ENCODE results near the gene CST3. TPM values are rescaled to one million over a fixed set of nuclear protein-coding genes. Genes with fewer than 3 reads are reported as not detected.

CST3 gene
- total and polyA plus RNA-seq, 10 of the 15 experiments (the other 5 are each of a cell fraction or from before 2014, with no cell fraction given): 11.8 to 127 (median 57.8) TPM

GRCh38 chr20:23604306-23604705 is 33.4 kb downstream of the CST3 start:
- H3K27ac ChIP-seq (ENCODE audit: control insufficient read depth, insufficient read depth): no peak overlapping the region
- intact Hi-C loops (cut with micrococcal nuclease; ENCODE audit: unreplicated experiment): loop anchor here (10.0 kb wide), 1 partner anchor 910 kb away; no protein-coding TSS in a partner anchor
- POLR2A ChIA-PET: no interaction called here
- no peak overlapping the region for H2AFZ ChIP-seq (ENCODE audit: control insufficient read depth, low read depth, low read length)
- H3K9me3 ChIP-seq (replicated peaks; ENCODE audit: control insufficient read depth, insufficient read depth, low read length): no peaks in the 10 kb centered on the region
- H3K36me3 ChIP-seq (ENCODE audit: control insufficient read depth in 2 of 2, insufficient read depth in 2 of 2, low read length in 1 of 2): no peaks in the 10 kb centered on the region
- in situ Hi-C loops (cut with MboI): no loop called here
- no TSS peak for BruUV-seq (replicated peaks)
- H3K4me3 ChIP-seq: no peak overlapping the region
- H3K79me2 ChIP-seq (ENCODE audit: control insufficient read depth, insufficient read depth, low read length): no peaks in the 10 kb centered on the region
- no peaks in the 10 kb centered on the region for H3K27me3 ChIP-seq (replicated peaks in 1 of 2; ENCODE audit: control insufficient read depth in 2 of 2, insufficient read depth in 2 of 2, low read length in 1 of 2)
- no peak for ATAC-seq
- H3K4me2 ChIP-seq (ENCODE audit: control insufficient read depth, insufficient read depth): no peak overlapping the region
- TF ChIP-seq NR2C2 (IDR thresholded peaks at IDR 0.05; ENCODE audit: borderline replicate concordance, control insufficient read depth, insufficient read length, low read depth): no peak
- FAIRE-seq: no peak
- H4K20me1 ChIP-seq (ENCODE audit: control insufficient read depth, insufficient read depth): no peaks in the 10 kb centered on the region
- RAD21 ChIA-PET (ENCODE audit: unreplicated experiment): interaction anchor here (1.0 kb wide), 1 partner anchor 258 kb away, joined by 3 read pairs; no protein-coding TSS in a partner anchor
- no peak for DNase-seq (ENCODE audit: low read depth, low spot score)
- CTCF ChIA-PET: interaction anchor here (3.0 kb wide), 1 partner anchor 162 kb away, joined by 17 read pairs; no protein-coding TSS in a partner anchor
- WGBS (ENCODE audit: insufficient coverage, insufficient replicate concordance, low lambda C conversion rate, missing lambda C conversion rate): 77% methylated on average over 1 of the region's 1 CpG
- SMC1A ChIA-PET (ENCODE audit: uncharacterized antibody, unreplicated experiment): no interaction called here
- no peak overlapping the region for H3K9ac ChIP-seq (ENCODE audit: control insufficient read depth, insufficient read depth, low read length)
- no peaks in the 10 kb centered on the region for H3K4me1 ChIP-seq (ENCODE audit: control insufficient read depth, insufficient read depth, low read length)

- Histone ChIP-seq H3K9me3 (replicated peaks; ENCODE audit: control insufficient read depth, insufficient read depth, low read length) (no peaks in the 10 kb centered on the region), H3K4me2 (ENCODE audit: control insufficient read depth, insufficient read depth) (no peak overlapping the region), H3K79me2 (ENCODE audit: control insufficient read depth, insufficient read depth, low read length) (no peaks in the 10 kb centered on the region), H3K4me1 (ENCODE audit: control insufficient read depth, insufficient read depth, low read length) (no peaks in the 10 kb centered on the region), H3K27me3 (replicated peaks in 1 of 2; ENCODE audit: control insufficient read depth in 2 of 2, insufficient read depth in 2 of 2, low read length in 1 of 2) (no peaks in the 10 kb centered on the region), H3K27ac (ENCODE audit: control insufficient read depth, insufficient read depth) (no peak overlapping the region), H2AFZ (ENCODE audit: control insufficient read depth, low read depth, low read length) (no peak overlapping the region), H4K20me1 (ENCODE audit: control insufficient read depth, insufficient read depth) (no peaks in the 10 kb centered on the region), H3K4me3 (no peak overlapping the region), H3K9ac (ENCODE audit: control insufficient read depth, insufficient read depth, low read length) (no peak overlapping the region), H3K36me3 (ENCODE audit: control insufficient read depth in 2 of 2, insufficient read depth in 2 of 2, low read length in 1 of 2) (no peaks in the 10 kb centered on the region)
- ChIA-PET POLR2A (no interaction called here), SMC1A (ENCODE audit: uncharacterized antibody, unreplicated experiment) (interaction anchor here (1.0 kb wide), 1 partner anchor 162 kb away, joined by 4 read pairs; no protein-coding TSS in a partner anchor), CTCF (interaction anchor here (3.0 kb wide), 1 partner anchor 161 kb away, joined by 17 read pairs; no protein-coding TSS in a partner anchor), RAD21 (ENCODE audit: unreplicated experiment) (no interaction called here)
- intact Hi-C loops (cut with micrococcal nuclease; ENCODE audit: unreplicated experiment) (loop anchor here (10.0 kb wide), 1 partner anchor 909 kb away; no protein-coding TSS in a partner anchor), in situ Hi-C loops (cut with MboI) (no loop called here)
- WGBS (ENCODE audit: insufficient coverage, insufficient replicate concordance, low lambda C conversion rate, missing lambda C conversion rate): 48% methylated on average over 4 of the region's 4 CpGs
- no peak for DNase-seq (ENCODE audit: low read depth, low spot score)
- no peak for ATAC-seq
- no peak for FAIRE-seq
- no TSS peak for BruUV-seq (replicated peaks)
- TF ChIP-seq SMARCA5 (IDR thresholded peaks at IDR 0.05) (no peak), CEBPB (IDR thresholded peaks at IDR 0.05; ENCODE audit: borderline replicate concordance in 1 of 2, low read depth in 2 of 2, low read length in 2 of 2) (no peak), IRF4 (IDR thresholded peaks at IDR 0.05; ENCODE audit: low read depth, low read length) (no peak), SUPT20H (IDR thresholded peaks at IDR 0.05; ENCODE audit: borderline replicate concordance, control insufficient read depth, low read depth, low read length) (no peak), MEF2B (IDR thresholded peaks at IDR 0.05; ENCODE audit: partially characterized antibody, poor library complexity, severe bottlenecking) (no peak), MYC (IDR thresholded peaks at IDR 0.05; ENCODE audit: insufficient read depth, insufficient read length, insufficient replicate concordance, low read length, severe bottlenecking) (no peak), CBX3 (IDR thresholded peaks at IDR 0.05; ENCODE audit: borderline replicate concordance, low read depth) (no peak), GABPA (IDR thresholded peaks at IDR 0.05; ENCODE audit: low read depth) (no peak), FOXK2 (IDR thresholded peaks at IDR 0.05) (no peak), FOXM1 (IDR thresholded peaks at IDR 0.05; ENCODE audit: low read depth, low read length) (no peak), ZSCAN29 (IDR thresholded peaks at IDR 0.05) (no peak), HCFC1 (IDR thresholded peaks at IDR 0.05; ENCODE audit: low read length) (no peak), NFYB (IDR thresholded peaks at IDR 0.05; ENCODE audit: insufficient read depth, low read depth, low read length) (no peak), PML (IDR thresholded peaks at IDR 0.05; ENCODE audit: low read length) (no peak), SREBF2 (IDR thresholded peaks at IDR 0.05; ENCODE audit: low read length) (no peak), MAX (IDR thresholded peaks at IDR 0.05; ENCODE audit: low read depth, low read length) (no peak), MTA2 (IDR thresholded peaks at IDR 0.05; ENCODE audit: low read depth) (no peak), E2F4 (IDR thresholded peaks at IDR 0.05; ENCODE audit: low read depth, low read length) (no peak)
Measured at GRCh38 chr20:23603321-23603720, 34.4 kb downstream of the CST3 start.

Data from GM12878 (cell line).